ENCODE data around the gene IMMP2L.

- TF ChIP-seq, protein P1, sequence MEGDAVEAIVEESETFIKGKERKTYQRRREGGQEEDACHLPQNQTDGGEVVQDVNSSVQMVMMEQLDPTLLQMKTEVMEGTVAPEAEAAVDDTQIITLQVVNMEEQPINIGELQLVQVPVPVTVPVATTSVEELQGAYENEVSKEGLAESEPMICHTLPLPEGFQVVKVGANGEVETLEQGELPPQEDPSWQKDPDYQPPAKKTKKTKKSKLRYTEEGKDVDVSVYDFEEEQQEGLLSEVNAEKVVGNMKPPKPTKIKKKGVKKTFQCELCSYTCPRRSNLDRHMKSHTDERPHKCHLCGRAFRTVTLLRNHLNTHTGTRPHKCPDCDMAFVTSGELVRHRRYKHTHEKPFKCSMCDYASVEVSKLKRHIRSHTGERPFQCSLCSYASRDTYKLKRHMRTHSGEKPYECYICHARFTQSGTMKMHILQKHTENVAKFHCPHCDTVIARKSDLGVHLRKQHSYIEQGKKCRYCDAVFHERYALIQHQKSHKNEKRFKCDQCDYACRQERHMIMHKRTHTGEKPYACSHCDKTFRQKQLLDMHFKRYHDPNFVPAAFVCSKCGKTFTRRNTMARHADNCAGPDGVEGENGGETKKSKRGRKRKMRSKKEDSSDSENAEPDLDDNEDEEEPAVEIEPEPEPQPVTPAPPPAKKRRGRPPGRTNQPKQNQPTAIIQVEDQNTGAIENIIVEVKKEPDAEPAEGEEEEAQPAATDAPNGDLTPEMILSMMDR (IDR thresholded peaks at IDR 0.05; ENCODE audit: insufficient read depth, low read length, poor library complexity, severe bottlenecking), result no peak
- TF ChIP-seq EZH2phosphoT487 (conservative IDR thresholded peaks at IDR 0.05; ENCODE audit: low read length), result no peak
Measured at GRCh38 chr7:111010798-111011197, 551.5 kb downstream of the IMMP2L start.

Measured in SU-DHL-6 (cell line).